MM.1S (cell line): ENCODE results near the gene STMN3.

Source experiments
- DNase-seq: peaks from one replicate; pipeline ENCODE4 v3.0.0-alpha.2; 2015
- H2AFZ ChIP-seq: fragments of 300-600 bp; sonication (generic); 2 replicates; pipeline ENCODE4 v1.6.0; 2016; ENCODE audit warnings: antibody characterized with exemption, low read length
- H3F3A ChIP-seq: fragments of 300-600 bp; sonication (generic); 2 replicates; pipeline ENCODE4 v1.6.1; 2016; ENCODE audit warnings: mild to moderate bottlenecking, antibody characterized with exemption, low read length, moderate library complexity, mixed read lengths; ENCODE audit not compliant: insufficient read depth
- H3K27ac ChIP-seq: fragments of 300-600 bp; sonication (generic); 2 replicates; pipeline ENCODE4 v1.5.1; 2016; ENCODE audit warnings: mild to moderate bottlenecking, low read length
- H3K27me3 ChIP-seq: fragments of 300-600 bp; sonication (generic); replicated peaks from 2 replicates; pipeline ENCODE4 v1.6.0; 2016; ENCODE audit warnings: low read length; ENCODE audit not compliant: insufficient read depth
- H3K36me3 ChIP-seq: fragments of 300-600 bp; sonication (generic); replicated peaks from 2 replicates; pipeline ENCODE4 v1.6.1; 2016; ENCODE audit warnings: mild to moderate bottlenecking, low read length, mixed read lengths; ENCODE audit not compliant: insufficient read depth
- H3K4me1 ChIP-seq: fragments of 300-600 bp; sonication (generic); 2 replicates; pipeline ENCODE4 v1.6.1; 2016; ENCODE audit warnings: low read length, mixed read lengths
- H3K4me2 ChIP-seq: fragments of 300-600 bp; sonication (generic); 2 replicates; pipeline ENCODE4 v1.6.0; 2016; ENCODE audit warnings: low read depth, low read length
- H3K4me3 ChIP-seq: fragments of 300-600 bp; sonication (generic); 2 replicates; pipeline ENCODE4 v1.5.1; 2016; ENCODE audit warnings: low read length, mixed read lengths
- H3K79me2 ChIP-seq: fragments of 300-600 bp; sonication (generic); 2 replicates; pipeline ENCODE4 v1.6.1; 2016; ENCODE audit warnings: mixed run types, low read length, mixed read lengths
- H3K9ac ChIP-seq: fragments of 300-600 bp; sonication (generic); 2 replicates; pipeline ENCODE4 v1.6.1; 2016; ENCODE audit warnings: low read length, mixed read lengths
- H3K9me2 ChIP-seq: fragments of 300-600 bp; sonication (generic); replicated peaks from 2 replicates; pipeline ENCODE4 v1.6.1; 2016; ENCODE audit warnings: mild to moderate bottlenecking, low read length, mixed read lengths; ENCODE audit not compliant: insufficient read depth
- H3K9me3 ChIP-seq: fragments of 300-600 bp; sonication (generic); replicated peaks from 2 replicates; pipeline ENCODE4 v1.6.1; 2016; ENCODE audit warnings: mild to moderate bottlenecking, low read length, mixed read lengths; ENCODE audit not compliant: insufficient read depth
- H4K20me1 ChIP-seq: fragments of 300-600 bp; sonication (generic); 2 replicates; pipeline ENCODE4 v1.6.1; 2016; ENCODE audit warnings: mild to moderate bottlenecking, low read length, moderate library complexity, mixed read lengths; ENCODE audit not compliant: insufficient read depth
- EZH2 ChIP-seq: fragments of 300-600 bp; sonication (generic); optimal IDR thresholded peaks from 2 replicates; pipeline ENCODE3; 2017; ENCODE audit warnings: low read depth, mild to moderate bottlenecking, antibody characterized with exemption, low read length, mixed read lengths
- EZH2phosphoT487 ChIP-seq: fragments of 300-600 bp; sonication (generic); IDR thresholded peaks from 2 replicates; pipeline ENCODE4 v1.6.1; 2018; ENCODE audit warnings: antibody characterized with exemption, low read length
- TF ChIP-seq, protein P1 (sequence below): fragments of 300-600 bp; sonication (generic); IDR thresholded peaks from 2 replicates; pipeline ENCODE4 v1.5.1; 2016; ENCODE audit warnings: antibody characterized with exemption, low read length, mixed read lengths

Gene STMN3

DNA sequence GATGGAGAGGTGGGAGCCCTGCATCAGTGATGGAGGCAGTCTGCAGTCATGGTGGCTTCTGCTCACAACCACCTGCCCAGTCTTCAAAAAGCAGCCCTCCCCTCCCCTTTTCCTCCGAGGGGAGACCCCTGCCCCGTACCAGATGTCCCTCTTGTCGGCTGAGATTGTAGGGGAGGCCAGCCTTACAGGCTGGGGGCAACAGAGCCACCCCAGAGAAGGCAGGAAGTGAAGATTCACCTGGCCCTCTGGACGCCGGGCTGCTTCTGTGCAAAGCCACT is 47.8 kb upstream of the STMN3 start:
- Histone ChIP-seq H3K79me2 (peaks cover 21% of the 10 kb centered on the region), H3F3A (no peaks in the 10 kb centered on the region; the same call in 1 of the 2 replicates), H3K27ac (no peak overlapping the region), H3K4me3 (no peak overlapping the region), H4K20me1 (no peaks in the 10 kb centered on the region), H3K36me3 (no peaks in the 10 kb centered on the region; the same call in 1 of the 2 replicates), H3K9me2 (no peaks in the 10 kb centered on the region), H3K9me3 (no peaks in the 10 kb centered on the region), H2AFZ (no peak overlapping the region), H3K27me3 (no peaks in the 10 kb centered on the region), H3K9ac (no peak overlapping the region), H3K4me1 (no peaks in the 10 kb centered on the region), H3K4me2 (no peak overlapping the region)
- DNase-seq, result no peak
- TF ChIP-seq, protein P1, sequence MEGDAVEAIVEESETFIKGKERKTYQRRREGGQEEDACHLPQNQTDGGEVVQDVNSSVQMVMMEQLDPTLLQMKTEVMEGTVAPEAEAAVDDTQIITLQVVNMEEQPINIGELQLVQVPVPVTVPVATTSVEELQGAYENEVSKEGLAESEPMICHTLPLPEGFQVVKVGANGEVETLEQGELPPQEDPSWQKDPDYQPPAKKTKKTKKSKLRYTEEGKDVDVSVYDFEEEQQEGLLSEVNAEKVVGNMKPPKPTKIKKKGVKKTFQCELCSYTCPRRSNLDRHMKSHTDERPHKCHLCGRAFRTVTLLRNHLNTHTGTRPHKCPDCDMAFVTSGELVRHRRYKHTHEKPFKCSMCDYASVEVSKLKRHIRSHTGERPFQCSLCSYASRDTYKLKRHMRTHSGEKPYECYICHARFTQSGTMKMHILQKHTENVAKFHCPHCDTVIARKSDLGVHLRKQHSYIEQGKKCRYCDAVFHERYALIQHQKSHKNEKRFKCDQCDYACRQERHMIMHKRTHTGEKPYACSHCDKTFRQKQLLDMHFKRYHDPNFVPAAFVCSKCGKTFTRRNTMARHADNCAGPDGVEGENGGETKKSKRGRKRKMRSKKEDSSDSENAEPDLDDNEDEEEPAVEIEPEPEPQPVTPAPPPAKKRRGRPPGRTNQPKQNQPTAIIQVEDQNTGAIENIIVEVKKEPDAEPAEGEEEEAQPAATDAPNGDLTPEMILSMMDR, result no peak
- TF ChIP-seq EZH2 (no peak), EZH2phosphoT487 (no peak)

DNA sequence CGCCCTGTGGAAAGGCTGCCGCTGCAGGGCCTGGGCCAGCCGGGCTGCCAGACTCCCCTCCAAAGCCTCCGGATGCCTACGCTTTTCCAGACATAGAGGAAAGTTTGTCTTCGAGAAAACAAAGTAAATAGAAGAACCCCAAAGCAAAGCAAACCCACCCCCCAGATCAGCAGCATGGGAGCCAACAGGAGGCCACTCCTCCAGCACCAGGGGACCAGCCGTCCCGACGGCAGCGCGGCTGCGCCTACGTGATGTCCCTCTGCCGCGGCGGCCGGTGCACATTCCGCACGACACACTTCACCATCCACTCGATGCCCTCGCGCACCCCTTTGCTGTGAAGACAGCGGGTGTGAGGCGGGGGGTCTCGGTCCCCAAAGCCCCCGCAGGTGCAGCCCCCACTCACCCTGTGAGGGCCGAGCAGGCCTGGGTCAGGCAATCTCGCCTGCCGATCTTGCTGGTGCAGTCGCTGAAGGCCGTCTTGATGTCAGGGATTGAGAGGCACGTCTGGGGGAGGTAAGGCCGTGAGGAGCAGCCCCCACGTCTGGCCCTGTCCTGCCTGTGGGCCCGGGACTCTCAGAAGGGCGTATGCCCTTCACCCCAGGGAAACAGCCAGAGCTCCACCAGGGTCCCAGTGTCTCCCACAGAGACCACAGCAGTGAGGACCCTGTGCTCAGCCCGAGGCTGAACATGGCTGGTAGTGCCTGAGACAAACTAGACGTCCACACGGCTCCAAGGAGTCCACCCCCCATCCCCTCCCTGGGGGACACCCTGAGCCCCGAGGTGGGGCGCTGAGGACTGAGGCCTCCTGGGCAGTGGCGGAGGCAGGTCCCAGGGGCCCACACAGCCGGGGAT is 47.2 kb upstream of the STMN3 start:
- Histone ChIP-seq H3K36me3 (no peaks in the 10 kb centered on the region; the same call in 1 of the 2 replicates), H3K4me3 (no peak overlapping the region), H4K20me1 (no peaks in the 10 kb centered on the region), H3K9me3 (no peaks in the 10 kb centered on the region), H3K27me3 (no peaks in the 10 kb centered on the region), H3K9me2 (no peaks in the 10 kb centered on the region), H3K27ac (no peak overlapping the region), H3K4me2 (no peak overlapping the region), H3K4me1 (no peaks in the 10 kb centered on the region), H3F3A (no peaks in the 10 kb centered on the region; the same call in 1 of the 2 replicates), H2AFZ (no peak overlapping the region), H3K9ac (no peak overlapping the region), H3K79me2 (peaks cover 15% of the 10 kb centered on the region)
- no peak for DNase-seq
- TF ChIP-seq, protein P1, result no peak
- TF ChIP-seq EZH2 (no peak), EZH2phosphoT487 (no peak)

DNA sequence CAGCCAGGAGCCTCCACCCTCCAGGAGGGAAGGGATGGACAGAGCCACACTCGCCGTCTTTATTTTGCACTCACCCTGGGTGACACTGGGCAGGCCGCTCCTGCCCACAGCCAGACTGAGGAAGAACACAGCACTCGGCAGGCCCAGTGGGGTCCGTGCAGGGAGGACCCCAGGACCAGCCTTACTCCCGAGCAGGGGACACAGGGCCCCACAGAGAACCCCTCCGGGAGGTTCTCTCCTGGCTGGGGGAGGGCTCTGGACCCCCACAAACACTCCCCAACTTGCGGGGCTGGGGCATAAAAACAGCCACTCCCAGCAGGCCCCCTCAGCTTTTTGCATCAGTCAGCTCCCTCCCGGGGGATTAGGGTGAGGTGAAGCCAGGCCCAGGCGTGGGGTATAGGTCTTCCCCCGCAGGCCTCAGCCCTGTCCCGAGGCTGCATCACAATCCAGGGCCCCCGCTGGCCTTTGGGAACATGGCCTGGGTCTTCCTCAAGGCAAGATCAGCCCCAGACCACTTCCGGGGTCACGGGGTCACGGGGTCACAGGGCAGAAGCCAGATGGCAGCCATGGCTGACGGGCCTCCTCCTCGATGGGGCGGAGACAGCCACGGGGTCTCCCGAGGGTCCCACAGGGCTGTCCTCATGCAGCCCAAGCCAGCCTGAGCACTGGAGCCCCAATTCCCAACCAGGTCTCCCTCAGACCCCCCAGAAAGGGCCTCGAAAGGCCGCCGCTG is 46.4 kb upstream of the STMN3 start:
- Histone ChIP-seq H3K4me1 (no peaks in the 10 kb centered on the region), H3K9ac (no peak overlapping the region), H3K36me3 (no peaks in the 10 kb centered on the region), H3K4me2 (no peak overlapping the region), H3K9me2 (no peaks in the 10 kb centered on the region), H3K27me3 (no peaks in the 10 kb centered on the region), H3K79me2 (peaks cover 8% of the 10 kb centered on the region), H3K9me3 (no peaks in the 10 kb centered on the region), H3F3A (no peaks in the 10 kb centered on the region; the same call in 1 of the 2 replicates), H4K20me1 (no peaks in the 10 kb centered on the region), H3K27ac (no peak overlapping the region), H2AFZ (no peak overlapping the region), H3K4me3 (no peak overlapping the region)
- TF ChIP-seq EZH2 (no peak), EZH2phosphoT487 (no peak)
- TF ChIP-seq, protein P1, result no peak
- no peak for DNase-seq
